Measurements from ENCODE around the gene DNAJB1. TPM values are rescaled to one million over a fixed set of nuclear protein-coding genes. Genes with fewer than 3 reads are reported as not detected.

DNAJB1 gene
- 52.5 and 91.3 TPM in 2 replicates for total RNA-seq

DNA sequence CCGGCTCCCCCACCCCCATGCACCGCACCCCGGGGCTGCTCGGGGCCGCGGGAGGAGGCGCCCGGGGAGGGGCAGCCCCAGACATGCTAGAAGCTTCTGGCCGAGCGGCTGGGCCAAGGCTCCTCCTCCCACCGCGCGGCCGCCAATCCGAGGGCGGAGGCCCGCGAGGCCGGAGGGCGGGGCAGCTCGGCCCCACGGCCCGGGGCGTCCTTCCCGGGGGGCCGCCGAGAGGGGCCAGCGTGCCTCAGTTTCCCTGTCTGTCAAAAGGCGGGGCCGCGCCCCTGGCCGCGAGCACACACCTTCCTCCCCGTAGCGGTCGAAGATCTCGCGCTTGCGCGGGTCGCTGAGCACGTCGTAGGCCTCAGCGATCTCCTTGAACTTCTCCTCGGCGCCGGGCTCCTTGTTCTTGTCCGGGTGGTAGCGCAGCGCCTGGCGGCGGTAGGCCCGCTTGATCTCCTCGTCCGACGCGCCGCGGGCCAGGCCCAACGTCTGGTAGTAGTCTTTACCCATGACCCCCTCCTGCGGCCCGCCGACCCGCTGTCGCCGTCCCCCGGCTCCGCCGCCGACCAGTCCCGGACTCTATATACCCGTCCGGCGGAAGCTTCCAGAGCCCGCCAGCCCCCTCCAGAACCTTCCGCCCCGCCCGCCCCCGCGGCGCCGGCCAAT is at the start of gene DNAJB1:
Gene DNAJB1, minus strand, starts transcription at position 558 of the 666 bp plus-strand sequence. Its CDS starts 48 bp downstream, at position 510.

DNA sequence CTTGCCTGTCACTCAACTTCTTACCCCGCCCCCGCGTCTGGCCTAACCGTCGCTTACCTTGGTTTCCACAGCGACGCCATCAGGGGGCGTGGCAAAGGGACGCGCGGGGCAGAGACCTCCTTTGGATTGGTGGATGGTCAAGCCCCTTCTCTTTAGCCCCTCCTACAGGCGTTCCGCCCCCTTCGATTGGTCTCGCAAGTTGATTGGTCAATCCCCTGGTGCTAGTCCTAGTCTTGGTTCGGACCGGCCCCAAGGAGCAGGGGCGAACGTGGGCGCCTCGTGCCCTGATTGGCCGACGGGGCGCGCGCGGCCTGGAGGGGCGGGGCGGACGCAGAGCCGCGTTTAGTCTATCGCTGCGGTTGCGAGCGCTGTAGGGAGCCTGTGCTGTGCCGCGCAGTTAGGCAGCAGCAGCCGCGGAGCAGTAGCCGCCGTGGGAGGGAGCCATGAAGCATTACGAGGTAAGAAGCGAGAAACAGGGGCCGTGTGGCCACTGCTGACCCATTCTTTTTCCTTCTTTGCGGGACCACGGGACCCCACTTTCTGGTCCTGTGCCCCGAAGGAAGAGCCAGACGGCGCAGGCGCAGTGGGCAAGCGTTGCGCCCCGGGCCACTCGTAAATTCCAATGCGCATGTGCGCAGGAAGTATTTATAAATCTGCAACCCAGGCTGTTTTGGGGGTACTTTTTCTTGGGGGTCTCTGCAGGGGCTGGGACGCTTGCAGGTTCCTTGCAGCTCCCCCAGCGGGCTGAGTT is 11.2 kb upstream of the DNAJB1 start, which contains the start of gene TECR:
Gene TECR, plus strand, starts transcription at position 341 of the 751 bp plus-strand sequence. Its CDS starts 103 bp downstream, at position 444.

DNA sequence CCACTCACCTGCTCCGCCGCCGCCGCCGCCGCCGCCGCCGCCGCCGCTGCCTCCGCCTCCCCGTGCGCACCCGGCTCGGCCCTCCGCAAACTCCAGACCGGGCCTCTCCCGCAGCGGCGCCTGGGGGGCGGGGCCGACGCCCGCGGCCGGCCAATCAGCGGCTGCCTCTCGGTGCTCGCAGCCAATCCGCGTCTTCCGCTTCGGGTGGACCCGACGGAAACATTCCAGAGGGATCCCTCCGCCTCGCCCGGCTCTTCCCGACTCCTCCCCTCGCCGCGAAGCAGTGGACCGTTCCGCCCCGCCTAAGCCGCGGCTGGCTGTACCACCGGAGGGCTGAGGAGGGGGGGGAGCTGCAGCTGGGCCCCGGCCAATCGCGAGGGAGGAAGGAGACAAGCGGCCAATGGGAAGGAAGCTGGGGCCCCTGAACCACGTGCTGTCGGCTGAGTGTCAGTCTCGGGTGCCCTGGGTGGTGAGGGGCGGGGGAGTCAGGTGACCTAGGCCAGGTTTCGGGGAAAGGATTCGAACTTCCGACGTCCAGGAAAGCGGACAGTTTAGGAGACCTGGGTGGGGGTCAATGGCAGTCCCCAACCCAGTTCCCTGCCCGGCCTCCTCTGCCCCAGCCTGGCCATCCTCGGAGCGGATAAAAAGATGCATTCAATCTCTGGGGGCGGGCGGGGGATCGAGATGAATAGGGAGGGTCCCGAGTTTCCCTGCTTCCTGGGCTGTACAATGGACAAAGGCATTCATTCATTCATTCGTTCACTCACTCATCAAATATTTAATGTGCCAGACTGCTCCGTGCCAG is 22.0 kb downstream of the DNAJB1 start, which contains the start of gene GIPC1:
Gene GIPC1, minus strand, starts transcription at position 99 of the 805 bp plus-strand sequence. CDS start 13,151 bp downstream, outside the sequence.

DNA sequence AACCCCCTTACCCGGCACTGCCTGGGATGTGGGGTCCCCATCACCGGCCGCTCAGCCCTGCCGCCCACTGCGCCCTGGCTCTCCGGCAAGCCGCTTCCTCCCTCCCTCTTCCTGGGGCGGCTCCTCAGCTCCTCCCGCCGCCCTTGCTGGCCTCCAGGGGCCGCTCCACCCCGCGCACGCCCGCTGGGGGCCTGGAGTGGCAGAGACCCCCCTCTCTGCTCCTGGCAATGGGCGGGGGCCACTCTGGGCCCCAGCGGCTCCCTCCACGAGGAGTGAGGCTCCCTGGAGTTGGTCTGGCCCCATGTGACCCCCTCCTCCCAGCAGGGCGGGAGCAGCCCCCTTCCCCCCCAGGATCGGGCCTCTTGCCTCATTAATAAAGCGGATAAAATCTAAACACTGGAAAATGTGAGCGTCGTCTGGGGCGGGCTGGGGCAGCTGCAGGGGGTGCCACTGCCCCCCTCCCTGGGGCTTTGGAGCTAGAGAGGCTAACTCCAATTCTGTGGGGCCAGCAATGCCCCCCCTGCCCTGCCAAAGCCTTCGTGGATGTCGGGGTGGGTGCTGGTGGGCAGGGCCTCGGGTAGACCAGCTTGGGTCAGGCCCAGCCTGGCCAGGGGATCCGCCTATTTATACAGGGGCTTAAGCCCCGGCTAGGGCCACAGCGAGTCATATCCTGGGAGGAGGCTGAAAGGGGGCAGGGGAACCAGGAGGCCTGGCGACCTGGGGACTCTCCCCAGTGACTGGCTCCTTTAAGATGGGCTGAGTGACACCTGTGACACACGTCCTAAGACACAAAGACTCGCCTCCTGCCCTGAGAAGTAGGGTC is 42.7 kb downstream of the DNAJB1 start, which contains the start of gene PTGER1:
Gene PTGER1, minus strand, starts transcription at position 104 of the 823 bp plus-strand sequence. CDS start 1,034 bp downstream, outside the sequence.

Other genes with a start within 250 kb of the DNAJB1 start
- gene ADGRE5, start 137.0 kb downstream of the DNAJB1 start, total RNA-seq: 30.9 and 32.6 TPM in 2 replicates
- 48.3 and 118 TPM in 2 replicates for gene DDX39A, start 99.1 kb downstream of the DNAJB1 start, total RNA-seq
- gene PKN1, start 85.1 kb downstream of the DNAJB1 start, total RNA-seq: 188 and 245 TPM in 2 replicates
- 5.4 and 5.6 TPM in 2 replicates for gene PTGER1, start 43.0 kb downstream of the DNAJB1 start, total RNA-seq
- 129 and 152 TPM in 2 replicates for gene GIPC1, start 22.3 kb downstream of the DNAJB1 start, total RNA-seq
- 28.8 and 38.5 TPM in 2 replicates for gene TECR, start 11.2 kb upstream of the DNAJB1 start, total RNA-seq
- gene NDUFB7, start 53.7 kb upstream of the DNAJB1 start, total RNA-seq: 188 and 247 TPM in 2 replicates
- gene CLEC17A, start 64.7 kb upstream of the DNAJB1 start, total RNA-seq: under 0.01 TPM in 2 replicates
- not detected in 2 replicates for gene ADGRE3, start 156.4 kb upstream of the DNAJB1 start, total RNA-seq
- gene ZNF333, start 171.7 kb upstream of the DNAJB1 start, total RNA-seq: 24.6 and 32.7 TPM in 2 replicates